Activated CD4-positive, alpha-beta memory T cell treated with anti-CD3 and anti-CD28 coated beads for 36 hours (primary cell): ENCODE measurements around the gene NUDT9. TPM values are rescaled to one million over a fixed set of nuclear protein-coding genes. Genes with fewer than 3 reads are reported as not detected.
"Not testable (repeated sequence)": the region's sequence is repeated elsewhere in the genome, so short reads cannot be mapped to it uniquely, and the experiment has no call there.

Source experiments
- CTCF ChIA-PET: fragments of 350-600 bp; sonication (Branson Sonifier 250); formaldehyde crosslinking; loops from one replicate; lab custom pipeline; 2021; ENCODE audit warnings: antibody characterized with exemption, inconsistent platforms; lab: Charles Lee
- POLR2A ChIA-PET: fragments of 350-600 bp; sonication (Branson Sonifier 250); formaldehyde crosslinking; loops from one replicate; lab custom pipeline; 2021; ENCODE audit warnings: antibody characterized with exemption; lab: Charles Lee
- DNase-seq: peaks from one replicate; pipeline ENCODE4 v3.0.0-alpha.2; 2020
- H3K27ac Mint-ChIP-seq: one replicate; pipeline ENCODE4 v1.8.0; 2021; ENCODE audit warnings: mixed read lengths
- H3K27me3 Mint-ChIP-seq: one replicate; pipeline ENCODE4 v1.8.0; 2021; ENCODE audit warnings: mixed read lengths
- H3K36me3 Mint-ChIP-seq: one replicate; pipeline ENCODE4 v1.8.0; 2021; ENCODE audit warnings: mixed read lengths
- H3K4me1 Mint-ChIP-seq: one replicate; pipeline ENCODE4 v1.8.0; 2021; ENCODE audit warnings: low read depth, mixed read lengths
- H3K4me3 Mint-ChIP-seq: one replicate; pipeline ENCODE4 v1.8.0; 2021; ENCODE audit warnings: mild to moderate bottlenecking, mixed read lengths
- H3K9me3 Mint-ChIP-seq: one replicate; pipeline ENCODE4 v1.8.0; 2021; ENCODE audit warnings: mixed read lengths
- intact Hi-C: fragments of 100-400 bp; cut with micrococcal nuclease; formaldehyde crosslinking; loops from one replicate; pipeline ENCODE4 v1.15.1; 2023
- total RNA-seq, 2 experiments: library from RNA; stranded (reverse); gene quantifications; one replicate each; pipeline ENCODE4 v1.2.3, GENCODE V29; 2021

NUDT9 gene
- total RNA-seq, 2 experiments from 2014 or later, result 13.1 to 13.9 TPM

- CTCF ChIA-PET, result no interaction called here
- intact Hi-C loops, result no loop called here
- H3K9me3 Mint-ChIP-seq, result no peaks in the 10 kb centered on the region
- no peak for DNase-seq
- H3K36me3 Mint-ChIP-seq, result no peaks in the 10 kb centered on the region
- H3K4me1 Mint-ChIP-seq, result peaks cover 44% of the 10 kb centered on the region
- POLR2A ChIA-PET, result no interaction called here
- no peak overlapping the region for H3K27ac Mint-ChIP-seq
- H3K4me3 Mint-ChIP-seq, result no peak overlapping the region
- no peaks in the 10 kb centered on the region for H3K27me3 Mint-ChIP-seq
These were observed 4.6 kb downstream of the NUDT9 start for GRCh38 chr4:87426865-87427517.

GRCh38 chr4:87427518-87427868 is 5.1 kb downstream of the NUDT9 start:
- ChIA-PET CTCF (no interaction called here), POLR2A (no interaction called here)
- H3K36me3 Mint-ChIP-seq, result no peaks in the 10 kb centered on the region
- H3K4me1 Mint-ChIP-seq, result peaks cover 47% of the 10 kb centered on the region
- intact Hi-C loops, result no loop called here
- no peak overlapping the region for H3K27ac Mint-ChIP-seq
- H3K9me3 Mint-ChIP-seq, result no peaks in the 10 kb centered on the region
- H3K4me3 Mint-ChIP-seq, result no peak overlapping the region
- no peak for DNase-seq
- H3K27me3 Mint-ChIP-seq, result no peaks in the 10 kb centered on the region

GRCh38 chr4:87428979-87429378 is 6.6 kb downstream of the NUDT9 start:
- intact Hi-C loops, result no loop called here
- no peaks in the 10 kb centered on the region for H3K27me3 Mint-ChIP-seq
- no peaks in the 10 kb centered on the region for H3K36me3 Mint-ChIP-seq
- ChIA-PET POLR2A (no interaction called here), CTCF (interaction anchor here (0.8 kb wide), 1 partner anchor 53 kb away, joined by 3 read pairs; no protein-coding TSS in a partner anchor)
- H3K27ac Mint-ChIP-seq, result no peak overlapping the region
- H3K4me3 Mint-ChIP-seq, result no peak overlapping the region
- H3K9me3 Mint-ChIP-seq, result no peaks in the 10 kb centered on the region
- H3K4me1 Mint-ChIP-seq, result peaks cover 49% of the 10 kb centered on the region
- DNase-seq, result no peak

- intact Hi-C loops, result no loop called here
- no peaks in the 10 kb centered on the region for H3K9me3 Mint-ChIP-seq
- no peaks in the 10 kb centered on the region for H3K36me3 Mint-ChIP-seq
- POLR2A ChIA-PET, result no interaction called here
- H3K4me3 Mint-ChIP-seq, result no peak overlapping the region
- no peak overlapping the region for H3K27ac Mint-ChIP-seq
- DNase-seq, result no peak
- CTCF ChIA-PET, result no interaction called here
- peaks cover 43% of the 10 kb centered on the region for H3K4me1 Mint-ChIP-seq
- H3K27me3 Mint-ChIP-seq, result no peaks in the 10 kb centered on the region
These were observed 7.7 kb downstream of the NUDT9 start for GRCh38 chr4:87430038-87430437.

- DNase-seq, result no peak
- no peaks in the 10 kb centered on the region for H3K9me3 Mint-ChIP-seq
- peaks cover 26% of the 10 kb centered on the region for H3K4me1 Mint-ChIP-seq
- H3K36me3 Mint-ChIP-seq, result peaks cover 10% of the 10 kb centered on the region
- H3K4me3 Mint-ChIP-seq, result no peak overlapping the region
- POLR2A ChIA-PET, result no interaction called here
- CTCF ChIA-PET, result no interaction called here
- no peak overlapping the region for H3K27ac Mint-ChIP-seq
- intact Hi-C loops, result no loop called here
- H3K27me3 Mint-ChIP-seq, result no peaks in the 10 kb centered on the region
These were observed 11.0 kb downstream of the NUDT9 start for GRCh38 chr4:87433342-87433741.

- CTCF ChIA-PET, result interaction anchor here (1.0 kb wide), 1 partner anchor 23 kb away, joined by 3 read pairs; no protein-coding TSS in a partner anchor
- no peaks in the 10 kb centered on the region for H3K4me1 Mint-ChIP-seq
- no peaks in the 10 kb centered on the region for H3K27me3 Mint-ChIP-seq
- no peaks in the 10 kb centered on the region for H3K9me3 Mint-ChIP-seq
- no peak overlapping the region for H3K27ac Mint-ChIP-seq
- POLR2A ChIA-PET, result no interaction called here
- H3K36me3 Mint-ChIP-seq, result peaks cover 33% of the 10 kb centered on the region
- DNase-seq, result no peak
- H3K4me3 Mint-ChIP-seq, result no peak overlapping the region
- intact Hi-C loops, result no loop called here
These were observed 20.5 kb downstream of the NUDT9 start for GRCh38 chr4:87442889-87443288.

- Mint-ChIP-seq H3K4me3 (no peak overlapping the region), H3K9me3 (no peaks in the 10 kb centered on the region), H3K27me3 (no peaks in the 10 kb centered on the region), H3K36me3 (peaks cover 28% of the 10 kb centered on the region), H3K4me1 (no peaks in the 10 kb centered on the region), H3K27ac (no peak overlapping the region)
- ChIA-PET CTCF (interaction anchor here (1.7 kb wide), 1 partner anchor 69 kb away, joined by 4 read pairs; no protein-coding TSS in a partner anchor), POLR2A (no interaction called here)
- intact Hi-C loops, result no loop called here
- DNase-seq, result no peak
These were observed 22.4 kb downstream of the NUDT9 start for GRCh38 chr4:87444741-87445140.

- Mint-ChIP-seq H3K27ac (no peak overlapping the region), H3K4me3 (no peak overlapping the region), H3K9me3 (no peaks in the 10 kb centered on the region), H3K27me3 (no peaks in the 10 kb centered on the region), H3K36me3 (peaks cover 31% of the 10 kb centered on the region), H3K4me1 (no peaks in the 10 kb centered on the region)
- POLR2A ChIA-PET, result no interaction called here
- intact Hi-C loops, result no loop called here
- no peak for DNase-seq
- CTCF ChIA-PET, result interaction anchor here (0.7 kb wide), 1 partner anchor 83 kb away, joined by 3 read pairs; no protein-coding TSS in a partner anchor
These were observed 23.6 kb downstream of the NUDT9 start for GRCh38 chr4:87445964-87446363.

GRCh38 chr4:87446375-87446774 is 24.0 kb downstream of the NUDT9 start:
- POLR2A ChIA-PET, H3K4me1 Mint-ChIP-seq, intact Hi-C loops, H3K27me3 Mint-ChIP-seq, H3K27ac Mint-ChIP-seq, DNase-seq, H3K4me3 Mint-ChIP-seq, H3K9me3 Mint-ChIP-seq: not testable (repeated sequence)
- peaks cover 33% of the 10 kb centered on the region for H3K36me3 Mint-ChIP-seq
- CTCF ChIA-PET, result interaction anchor here (0.7 kb wide), 1 partner anchor 82 kb away, joined by 3 read pairs; no protein-coding TSS in a partner anchor

- no peak overlapping the region for H3K27ac Mint-ChIP-seq
- ChIA-PET CTCF (interaction anchor here (1.8 kb wide), 1 partner anchor 76 kb away, joined by 5 read pairs; no protein-coding TSS in a partner anchor), POLR2A (no interaction called here)
- peaks cover 30% of the 10 kb centered on the region for H3K36me3 Mint-ChIP-seq
- no peaks in the 10 kb centered on the region for H3K4me1 Mint-ChIP-seq
- no peaks in the 10 kb centered on the region for H3K9me3 Mint-ChIP-seq
- H3K4me3 Mint-ChIP-seq, result no peak overlapping the region
- intact Hi-C loops, result no loop called here
- no peaks in the 10 kb centered on the region for H3K27me3 Mint-ChIP-seq
- DNase-seq, result no peak
These were observed 29.2 kb downstream of the NUDT9 start for GRCh38 chr4:87451537-87451936.

GRCh38 chr4:87458913-87459312 is 36.5 kb downstream of the NUDT9 start:
- H3K4me3 Mint-ChIP-seq, result no peak overlapping the region
- H3K27me3 Mint-ChIP-seq, result no peaks in the 10 kb centered on the region
- H3K4me1 Mint-ChIP-seq, result no peaks in the 10 kb centered on the region
- H3K36me3 Mint-ChIP-seq, result peaks cover 29% of the 10 kb centered on the region
- ChIA-PET CTCF (interaction anchor here (1.6 kb wide), 1 partner anchor 83 kb away, joined by 3 read pairs; no protein-coding TSS in a partner anchor), POLR2A (no interaction called here)
- H3K27ac Mint-ChIP-seq, result no peak overlapping the region
- intact Hi-C loops, result no loop called here
- DNase-seq, result no peak
- H3K9me3 Mint-ChIP-seq, result no peaks in the 10 kb centered on the region

GRCh38 chr4:87461281-87461700 is 38.9 kb downstream of the NUDT9 start:
- CTCF ChIA-PET, result interaction anchor here (1.6 kb wide), 1 partner anchor 86 kb away, joined by 4 read pairs; no protein-coding TSS in a partner anchor
- intact Hi-C loops, result loop anchor here (10.0 kb wide), 1 partner anchor 226 kb away; no protein-coding TSS in a partner anchor

More at GRCh38 chr4:87461281-87461700, 38.9 kb downstream of the NUDT9 start:
- Mint-ChIP-seq H3K27ac (no peak overlapping the region), H3K4me1 (no peaks in the 10 kb centered on the region), H3K9me3 (no peaks in the 10 kb centered on the region), H3K4me3 (no peak overlapping the region), H3K27me3 (no peaks in the 10 kb centered on the region), H3K36me3 (peaks cover 16% of the 10 kb centered on the region)
- POLR2A ChIA-PET, result no interaction called here
- DNase-seq, result no peak
